ENCODE results near the gene MIDN.
A peak's percentile ranks its signal among the peaks of the same experiment; 100 is the strongest.

Gene MIDN

GRCh38 chr19:1269478-1270212 lies 21.3 kb downstream of the MIDN start:
- ChIA-PET CTCF (interaction anchor here (10.3 kb wide), 1 partner anchor 25 kb away, joined by 116 read pairs; no protein-coding TSS in a partner anchor), POLR2A (ENCODE audit: low non-redundant PET) (interaction anchor here (0.7 to 2.7 kb wide), 5 partner anchors 17 to 241 kb away, joined by 3 to 40 read pairs (median 4); no protein-coding TSS in a partner anchor)
- no peak for TF ChIP-seq CTCF (conservative IDR thresholded peaks at IDR 0.05; ENCODE audit: low read depth)
- H3K27ac ChIP-seq: peak overlapping the region; percentile 100
- peak; percentile 78 for DNase-seq (ENCODE audit: low spot score)

- CTCF ChIA-PET: no interaction called here
- peak overlapping the region; percentile 100 for H3K27ac ChIP-seq
- no peak for DNase-seq (ENCODE audit: low spot score)
- no peak for TF ChIP-seq CTCF (conservative IDR thresholded peaks at IDR 0.05; ENCODE audit: low read depth)
- POLR2A ChIA-PET (ENCODE audit: low non-redundant PET): interaction anchor here (1.1 to 2.7 kb wide), 2 partner anchors 26 to 31 kb away, joined by 3 to 40 read pairs; no protein-coding TSS in a partner anchor
These were observed 21.9 kb downstream of the MIDN start for GRCh38 chr19:1270213-1270853.

DNA sequence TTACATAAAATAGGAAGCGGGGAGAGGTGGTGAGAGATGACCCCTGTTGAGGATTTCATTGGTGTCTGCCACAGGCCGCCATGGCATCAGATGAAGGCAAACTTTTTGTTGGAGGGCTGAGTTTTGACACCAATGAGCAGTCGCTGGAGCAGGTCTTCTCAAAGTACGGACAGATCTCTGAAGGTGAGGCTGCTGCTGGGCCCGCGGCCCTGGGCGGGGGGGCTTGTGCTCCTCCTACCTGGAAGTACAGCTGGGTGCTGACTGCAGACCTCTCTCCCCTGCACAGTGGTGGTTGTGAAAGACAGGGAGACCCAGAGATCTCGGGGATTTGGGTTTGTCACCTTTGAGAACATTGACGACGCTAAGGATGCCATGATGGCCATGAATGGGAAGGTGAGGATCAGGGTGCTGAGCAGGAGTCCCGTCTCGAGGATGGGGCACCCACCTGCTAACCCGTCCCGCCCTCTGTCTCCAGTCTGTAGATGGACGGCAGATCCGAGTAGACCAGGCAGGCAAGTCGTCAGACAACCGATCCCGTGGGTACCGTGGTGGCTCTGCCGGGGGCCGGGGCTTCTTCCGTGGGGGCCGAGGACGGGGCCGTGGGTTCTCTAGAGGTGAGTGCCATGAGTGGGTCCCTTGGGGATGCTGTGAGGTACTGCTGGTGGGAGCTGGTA lies 22.6 kb downstream of the MIDN start:
- CTCF ChIA-PET: interaction anchor here (0.6 to 1.4 kb wide), 2 partner anchors 27 to 73 kb away, joined by 3 to 6 read pairs; no protein-coding TSS in a partner anchor
- POLR2A ChIA-PET (ENCODE audit: low non-redundant PET): no interaction called here
- TF ChIP-seq CTCF (conservative IDR thresholded peaks at IDR 0.05; ENCODE audit: low read depth): no peak

GRCh38 chr19:1271528-1272422 lies 23.4 kb downstream of the MIDN start:
- H3K27ac ChIP-seq: peak overlapping the region; percentile 100
- ChIA-PET POLR2A (ENCODE audit: low non-redundant PET) (no interaction called here), CTCF (interaction anchor here (0.6 to 1.4 kb wide), 5 partner anchors 11 to 72 kb away, joined by 3 to 7 read pairs (median 5); no protein-coding TSS in a partner anchor)
- TF ChIP-seq CTCF (conservative IDR thresholded peaks at IDR 0.05; ENCODE audit: low read depth): no peak
- DNase-seq (ENCODE audit: low spot score): no peak

More for the DNA sequence above, 22.6 kb downstream of the MIDN start:
- DNase-seq (ENCODE audit: low spot score): no peak
- H3K27ac ChIP-seq: peak overlapping the region; percentile 100

GRCh38 chr19:1272423-1273262 lies 24.3 kb downstream of the MIDN start:
- ChIA-PET POLR2A (ENCODE audit: low non-redundant PET) (interaction anchor here (0.9 to 1.1 kb wide), 2 partner anchors 8 to 20 kb away, joined by 3 read pairs; no protein-coding TSS in a partner anchor), CTCF (interaction anchor here (0.6 to 1.7 kb wide), 6 partner anchors 10 to 88 kb away, joined by 4 to 11 read pairs (median 6); no protein-coding TSS in a partner anchor)
- peak overlapping the region; percentile 100 for H3K27ac ChIP-seq
- no peak for TF ChIP-seq CTCF (conservative IDR thresholded peaks at IDR 0.05; ENCODE audit: low read depth)
- no peak for DNase-seq (ENCODE audit: low spot score)

Data from RWPE1 (cell line).